NT2/D1 (cell line): Measurements from ENCODE around the gene SNAP29.
"Not testable (repeated sequence)": the region's sequence is repeated elsewhere in the genome, so short reads cannot be mapped to it uniquely, and the experiment has no call there.

Experiments used
- YY1 ChIP-seq: IDR thresholded peaks from 2 replicates; pipeline ENCODE4 v1.6.1; 2011; ENCODE audit not compliant: insufficient read length, insufficient read depth
- ZNF274 ChIP-seq: IDR thresholded peaks from 2 replicates; pipeline ENCODE4 v1.6.1; 2011; ENCODE audit warnings: mild to moderate bottlenecking, low read depth, low read length

- TF ChIP-seq YY1, ZNF274: not testable (repeated sequence)
Measured at GRCh38 chr22:20897737-20898136, 38.9 kb downstream of the SNAP29 start.
